HG02840 (cell line): ENCODE results near the gene SPINT1.

Experiments
- ATAC-seq: cut with Tn5 transposase; IDR thresholded peaks from one replicate; pipeline ENCODE4 v1.9.1; 2021; ENCODE audit warnings: mild to moderate bottlenecking, moderate library complexity, moderate number of reproducible peaks; ENCODE audit not compliant: unreplicated experiment, low FRiP score

The SPINT1 gene

GRCh38 chr15:40891138-40891537 is 47.3 kb downstream of the SPINT1 start:
- no peak for ATAC-seq

GRCh38 chr15:40891810-40892446 is 48.1 kb downstream of the SPINT1 start:
- ATAC-seq, result no peak

- ATAC-seq, result no peak
Measured at GRCh38 chr15:40892447-40893012, 48.7 kb downstream of the SPINT1 start.

GRCh38 chr15:40893019-40893670 is 49.3 kb downstream of the SPINT1 start:
- ATAC-seq, result no peak

- peak; percentile 78 for ATAC-seq
Measured at GRCh38 chr15:40893733-40894680, 50.2 kb downstream of the SPINT1 start, which contains the start of gene VPS18. TSS of gene VPS18 (plus strand) at chr15:40894450. CDS start at chr15:40894769, 319 bp downstream.

GRCh38 chr15:40894681-40895448 is 51.0 kb downstream of the SPINT1 start:
- ATAC-seq, result peak; percentile 29

- ATAC-seq, result no peak
Measured at GRCh38 chr15:40899536-40900207, 55.8 kb downstream of the SPINT1 start.

- no peak for ATAC-seq
Measured at GRCh38 chr15:40900256-40901052, 56.6 kb downstream of the SPINT1 start.

- no peak for ATAC-seq
Measured at GRCh38 chr15:40901053-40901443, 57.2 kb downstream of the SPINT1 start.

GRCh38 chr15:40902605-40903561 is 59.0 kb downstream of the SPINT1 start:
- no peak for ATAC-seq

- ATAC-seq, result no peak
Measured at GRCh38 chr15:40904552-40905201, 60.8 kb downstream of the SPINT1 start.

GRCh38 chr15:40906091-40906990 is 62.5 kb downstream of the SPINT1 start:
- no peak for ATAC-seq

GRCh38 chr15:40906991-40907802 is 63.3 kb downstream of the SPINT1 start:
- ATAC-seq, result no peak
